BE2C (cell line): Measurements from ENCODE around the gene CPED1.

Source experiments
- DNase-seq: peaks from one replicate; pipeline ENCODE4 v3.0.0-alpha.2; 2020
- H3K27me3 ChIP-seq: fragments of 250-450 bp; sonication (Bioruptor Pico); 2 replicates; pipeline ENCODE4 v1.5.1; 2020; ENCODE audit warnings: mild to moderate bottlenecking
- H3K36me3 ChIP-seq: fragments of 250-450 bp; sonication (Bioruptor Pico); 2 replicates; pipeline ENCODE4 v1.5.1; 2020; ENCODE audit warnings: mild to moderate bottlenecking
- H3K4me1 ChIP-seq: fragments of 250-450 bp; sonication (Bioruptor Pico); 2 replicates; pipeline ENCODE4 v1.5.1; 2020
- H3K4me3 ChIP-seq: 2 replicates; pipeline ENCODE4 v1.5.1; 2011; ENCODE audit warnings: low read depth, low read length
- H3K9me3 ChIP-seq: fragments of 250-450 bp; sonication (Bioruptor Pico); 2 replicates; pipeline ENCODE4 v1.5.1; 2020
- TF ChIP-seq, protein P1 (sequence below): IDR thresholded peaks from 2 replicates; pipeline ENCODE4 v1.5.1; 2012; ENCODE audit warnings: mild to moderate bottlenecking, low read depth, low read length

CPED1 gene

DNA sequence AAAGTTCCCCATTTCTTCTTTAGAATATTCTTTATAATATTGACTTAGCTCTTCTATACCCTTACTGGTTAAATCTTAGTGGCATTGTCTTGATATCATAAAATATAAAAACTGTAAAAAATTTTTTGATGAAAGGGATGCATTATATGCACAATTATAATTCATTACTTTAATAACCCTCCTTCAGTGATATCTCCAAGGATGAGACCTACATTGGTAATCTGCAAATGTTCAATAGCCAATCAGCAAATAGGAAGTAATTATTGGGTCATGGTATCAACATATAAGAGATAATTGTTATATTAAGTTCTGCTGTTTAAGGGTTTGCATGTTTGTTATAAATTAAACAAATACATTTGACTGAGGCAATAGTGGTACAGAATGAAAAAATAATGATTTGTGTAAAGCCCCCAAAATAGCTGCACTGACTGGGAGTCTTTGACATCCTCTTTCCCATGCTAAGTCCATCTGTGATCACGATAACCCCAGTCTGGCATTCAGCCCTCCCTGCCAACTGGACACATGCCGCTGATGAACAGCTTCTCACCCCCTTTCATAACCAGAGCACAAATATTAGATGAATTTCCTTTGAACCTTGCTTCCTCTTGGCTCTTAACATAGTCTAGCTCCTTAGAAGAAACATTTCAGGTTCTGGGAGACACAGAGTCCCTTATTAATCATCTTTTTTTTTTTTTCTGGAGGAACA lies 169.5 kb downstream of the CPED1 start:
- Histone ChIP-seq H3K4me3 (no peak overlapping the region), H3K4me1 (no peaks in the 10 kb centered on the region), H3K36me3 (no peaks in the 10 kb centered on the region), H3K9me3 (no peaks in the 10 kb centered on the region), H3K27me3 (no peaks in the 10 kb centered on the region)
- no peak for DNase-seq
- TF ChIP-seq, protein P1, sequence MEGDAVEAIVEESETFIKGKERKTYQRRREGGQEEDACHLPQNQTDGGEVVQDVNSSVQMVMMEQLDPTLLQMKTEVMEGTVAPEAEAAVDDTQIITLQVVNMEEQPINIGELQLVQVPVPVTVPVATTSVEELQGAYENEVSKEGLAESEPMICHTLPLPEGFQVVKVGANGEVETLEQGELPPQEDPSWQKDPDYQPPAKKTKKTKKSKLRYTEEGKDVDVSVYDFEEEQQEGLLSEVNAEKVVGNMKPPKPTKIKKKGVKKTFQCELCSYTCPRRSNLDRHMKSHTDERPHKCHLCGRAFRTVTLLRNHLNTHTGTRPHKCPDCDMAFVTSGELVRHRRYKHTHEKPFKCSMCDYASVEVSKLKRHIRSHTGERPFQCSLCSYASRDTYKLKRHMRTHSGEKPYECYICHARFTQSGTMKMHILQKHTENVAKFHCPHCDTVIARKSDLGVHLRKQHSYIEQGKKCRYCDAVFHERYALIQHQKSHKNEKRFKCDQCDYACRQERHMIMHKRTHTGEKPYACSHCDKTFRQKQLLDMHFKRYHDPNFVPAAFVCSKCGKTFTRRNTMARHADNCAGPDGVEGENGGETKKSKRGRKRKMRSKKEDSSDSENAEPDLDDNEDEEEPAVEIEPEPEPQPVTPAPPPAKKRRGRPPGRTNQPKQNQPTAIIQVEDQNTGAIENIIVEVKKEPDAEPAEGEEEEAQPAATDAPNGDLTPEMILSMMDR, result no peak

DNA sequence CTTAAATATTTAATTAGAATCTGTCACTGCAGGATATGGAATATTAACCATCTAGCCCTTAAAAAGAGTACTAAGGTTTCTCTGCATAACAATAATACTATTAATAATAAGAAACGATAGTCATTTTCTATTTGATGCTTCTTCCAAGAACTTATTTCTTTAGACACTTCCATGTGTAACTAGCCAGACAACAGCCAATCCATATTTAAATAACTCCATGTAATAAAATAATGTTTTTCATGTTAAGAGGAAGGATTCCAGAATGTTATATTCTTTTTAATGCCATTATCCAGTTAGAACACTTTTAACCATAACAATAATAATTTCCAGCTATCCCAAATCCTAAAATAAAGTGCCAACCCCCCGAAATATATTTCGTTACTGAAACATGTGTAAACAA lies 170.2 kb downstream of the CPED1 start:
- Histone ChIP-seq H3K4me3 (no peak overlapping the region), H3K9me3 (no peaks in the 10 kb centered on the region), H3K27me3 (no peaks in the 10 kb centered on the region), H3K4me1 (no peaks in the 10 kb centered on the region), H3K36me3 (no peaks in the 10 kb centered on the region)
- TF ChIP-seq, protein P1, result no peak
- DNase-seq, result no peak

DNA sequence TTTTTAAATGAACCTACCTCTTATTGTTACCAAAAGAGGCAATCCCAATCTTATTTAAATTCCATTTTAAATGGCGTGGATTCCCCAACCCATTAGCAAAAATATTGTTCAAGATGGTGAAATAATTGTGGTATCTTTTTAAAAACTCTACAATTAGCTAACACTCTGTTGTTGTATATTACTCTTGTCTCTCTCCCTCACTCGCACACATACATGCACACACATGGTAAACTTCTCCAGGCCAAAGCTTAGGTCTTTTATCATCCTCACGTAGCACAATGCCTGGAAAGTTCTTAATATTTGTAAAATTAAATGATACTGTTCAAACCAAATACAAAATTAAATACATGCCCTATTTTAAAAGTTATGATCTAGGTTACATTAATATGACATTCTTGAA lies 171.0 kb downstream of the CPED1 start:
- TF ChIP-seq, protein P1, result no peak
- no peak for DNase-seq

DNA sequence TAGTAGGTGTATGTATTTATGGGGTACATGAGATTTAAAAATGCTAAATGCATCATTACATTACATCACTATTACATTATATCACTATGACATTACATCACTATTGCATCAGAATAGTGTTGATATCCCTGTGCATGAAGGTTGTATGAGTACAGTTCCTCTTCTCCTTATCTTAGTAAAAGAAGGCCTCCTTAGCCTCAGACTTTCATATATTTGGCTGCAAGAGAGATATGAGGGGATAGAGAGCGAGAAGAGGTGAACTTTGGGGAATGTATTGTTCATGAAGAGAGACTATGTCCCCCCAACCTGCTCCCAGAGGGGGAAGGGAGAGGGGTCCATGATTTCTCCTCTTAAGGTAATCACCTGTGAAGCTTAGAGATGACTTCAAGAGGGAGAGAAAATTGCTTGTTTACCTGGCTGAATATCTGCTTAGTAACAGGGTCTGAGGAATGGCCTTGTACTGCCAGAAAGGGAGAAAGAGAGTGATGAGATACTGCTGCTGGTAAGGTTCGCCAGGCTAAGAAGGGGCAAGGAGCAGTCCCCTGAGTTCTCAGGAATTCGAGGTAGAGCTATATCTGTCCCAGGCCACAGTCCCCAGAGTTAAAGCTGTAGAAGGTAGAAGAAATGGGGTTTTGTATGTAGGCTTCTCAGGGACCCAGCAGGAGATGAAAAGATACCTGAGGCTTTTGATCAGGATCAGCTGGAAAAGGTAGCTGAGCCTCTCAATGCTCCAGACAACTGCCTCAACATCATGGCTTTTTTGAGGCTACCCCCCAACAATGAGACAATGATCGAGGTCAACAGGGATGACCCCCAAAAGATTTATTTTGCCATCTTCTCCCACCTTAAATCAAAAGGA lies 171.9 kb downstream of the CPED1 start:
- no peak for DNase-seq
- no peaks in the 10 kb centered on the region for H3K9me3 ChIP-seq
- no peaks in the 10 kb centered on the region for H3K36me3 ChIP-seq
- no peak overlapping the region for H3K4me3 ChIP-seq
- H3K4me1 ChIP-seq, result no peaks in the 10 kb centered on the region
- H3K27me3 ChIP-seq, result no peaks in the 10 kb centered on the region
- TF ChIP-seq, protein P1, result no peak

More for the DNA sequence above, 171.0 kb downstream of the CPED1 start:
- Histone ChIP-seq H3K36me3 (no peaks in the 10 kb centered on the region), H3K4me1 (no peaks in the 10 kb centered on the region), H3K27me3 (no peaks in the 10 kb centered on the region), H3K9me3 (no peaks in the 10 kb centered on the region), H3K4me3 (no peak overlapping the region)

DNA sequence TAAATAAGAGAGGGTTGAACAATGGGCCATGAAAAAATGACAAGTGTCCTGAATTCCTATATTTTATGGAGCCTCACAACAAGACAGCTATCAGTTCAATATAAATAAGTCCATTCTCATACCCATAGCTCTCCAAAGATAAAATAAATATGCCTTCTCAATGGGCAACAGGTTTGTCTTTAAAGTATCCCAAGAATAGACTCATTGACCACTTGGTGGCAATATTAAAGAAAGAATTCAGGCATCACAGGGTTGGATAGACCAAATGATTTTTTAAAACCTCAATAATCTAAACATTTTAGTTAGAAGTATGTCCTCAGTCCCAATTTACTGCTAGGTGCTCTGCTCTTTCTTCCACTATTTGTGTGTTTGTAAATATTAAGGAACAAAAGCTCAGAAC lies 175.2 kb downstream of the CPED1 start:
- no peak for DNase-seq

More for the DNA sequence above, 175.2 kb downstream of the CPED1 start:
- Histone ChIP-seq H3K36me3 (no peaks in the 10 kb centered on the region), H3K4me3 (no peak overlapping the region), H3K9me3 (no peaks in the 10 kb centered on the region), H3K27me3 (no peaks in the 10 kb centered on the region), H3K4me1 (no peaks in the 10 kb centered on the region)
- TF ChIP-seq, protein P1, result no peak
